Measurements from ENCODE around the gene ARID1A. TPM values are rescaled to one million over a fixed set of nuclear protein-coding genes. Genes with fewer than 3 reads are reported as not detected.

Gene ARID1A
- total and polyA plus RNA-seq, 9 of the 15 experiments (the other 6 are each of a cell fraction or from before 2014, with no cell fraction given) = 8.3 to 88.3 (median 22.5) TPM

- TF ChIP-seq TCF15 (CRISPR knock-in tag; IDR thresholded peaks at IDR 0.05) (no peak), ZNF140 (CRISPR knock-in tag; IDR thresholded peaks at IDR 0.05) (no peak)
These were observed 9.0 kb upstream of the ARID1A start (continued) for GRCh38 chr1:26686795-26687194.

GRCh38 chr1:26689504-26689903 lies 6.3 kb upstream of the ARID1A start:
- peaks cover 36 to 51% of the 10 kb centered on the region in 2 experiments for H3K4me1 ChIP-seq (replicated peaks in 1 of 2; ENCODE audit: control insufficient read depth in 2 of 2, insufficient read depth in 2 of 2, low read length in 2 of 2)
- H3K9me1 ChIP-seq (ENCODE audit: control insufficient read depth, insufficient read depth, low read length) = no peaks in the 10 kb centered on the region
- FAIRE-seq = no peak
- no peaks in the 10 kb centered on the region for H3K27me3 ChIP-seq (ENCODE audit: control insufficient read depth in 2 of 2, insufficient read depth in 2 of 2, low read length in 2 of 2)
- H3K36me3 ChIP-seq (ENCODE audit: control insufficient read depth, insufficient read depth, low read length) = no peaks in the 10 kb centered on the region
- H2AFZ ChIP-seq (ENCODE audit: low read depth, low read length) = no peak overlapping the region
- ChIA-PET CTCF (ENCODE audit: low intra/inter-chr PET ratio) (no interaction called here), POLR2A (interaction anchor here (1.0 to 15.7 kb wide), 6 partner anchors 6 to 100 kb away, joined by 3 to 159 read pairs (median 4); no protein-coding TSS in a partner anchor)
- H4K20me1 ChIP-seq (replicated peaks; ENCODE audit: control insufficient read depth, insufficient read depth, low read length) = no peaks in the 10 kb centered on the region
- no peak overlapping the region for H3K4me3 ChIP-seq
- BruUV-seq (replicated peaks) = no TSS peak
- no peak overlapping the region for H3K27ac ChIP-seq (ENCODE audit: extremely low read depth, low read depth, low read length)
- peaks cover 15% of the 10 kb centered on the region for H3K79me2 ChIP-seq (ENCODE audit: control insufficient read depth, insufficient read depth, low read length)
- 85% methylated on average over 7 of the region's 9 CpGs for WGBS (ENCODE audit: insufficient coverage, low coverage, missing lambda C conversion rate)
- intact Hi-C loops (cut with micrococcal nuclease) (no loop called here), in situ Hi-C loops (cut with MboI) (no loop called here)
- no peaks in the 10 kb centered on the region for H3K9me3 ChIP-seq (replicated peaks; ENCODE audit: control insufficient read depth, insufficient read depth, low read depth, low read length)
- no peak for ATAC-seq
- H3K9ac ChIP-seq (ENCODE audit: insufficient read depth in 1 of 2, low read depth in 2 of 2, low read length in 2 of 2) = no peak overlapping the region
- DNase-seq (ENCODE audit: extremely low read depth in 1 of 4, low spot score in 3 of 4) = no peak
- H3K4me2 ChIP-seq (ENCODE audit: insufficient read depth, low read length) = no peak overlapping the region
- TF ChIP-seq RBBP5 (IDR thresholded peaks at IDR 0.05; ENCODE audit: borderline replicate concordance, insufficient read depth, low read length, poor library complexity, severe bottlenecking) (no peak), ZNF436 (CRISPR knock-in tag; IDR thresholded peaks at IDR 0.05) (no peak), ARID1B (IDR thresholded peaks at IDR 0.05) (no peak), CBX1 (IDR thresholded peaks at IDR 0.05; ENCODE audit: low read depth) (no peak), CUX1 (CRISPR knock-in tag; IDR thresholded peaks at IDR 0.05) (no peak), CEBPB (tag; IDR thresholded peaks at IDR 0.05) (peak; percentile 68), NCOA2 (IDR thresholded peaks at IDR 0.05; ENCODE audit: partially characterized antibody in 2 of 2) (no peak), CEBPG (CRISPR knock-in tag; IDR thresholded peaks at IDR 0.05) (no peak), CEBPG (tag; conservative IDR thresholded peaks at IDR 0.05 in 1 of 2, IDR thresholded peaks at IDR 0.05 in 1 of 2) (peak in 1 of 2 experiments; percentile 10; a peak in 1 of 4 replicates)

Data from K562 (cell line).